GM15510 (cell line): Measurements from ENCODE around the gene CDH4.

Experiments
- POLR2A ChIP-seq: IDR thresholded peaks from 3 replicates; pipeline ENCODE4 v1.6.1; 2011; ENCODE audit warnings: borderline replicate concordance; ENCODE audit not compliant: insufficient read length; ENCODE audit errors: extremely low read depth

The CDH4 gene

DNA sequence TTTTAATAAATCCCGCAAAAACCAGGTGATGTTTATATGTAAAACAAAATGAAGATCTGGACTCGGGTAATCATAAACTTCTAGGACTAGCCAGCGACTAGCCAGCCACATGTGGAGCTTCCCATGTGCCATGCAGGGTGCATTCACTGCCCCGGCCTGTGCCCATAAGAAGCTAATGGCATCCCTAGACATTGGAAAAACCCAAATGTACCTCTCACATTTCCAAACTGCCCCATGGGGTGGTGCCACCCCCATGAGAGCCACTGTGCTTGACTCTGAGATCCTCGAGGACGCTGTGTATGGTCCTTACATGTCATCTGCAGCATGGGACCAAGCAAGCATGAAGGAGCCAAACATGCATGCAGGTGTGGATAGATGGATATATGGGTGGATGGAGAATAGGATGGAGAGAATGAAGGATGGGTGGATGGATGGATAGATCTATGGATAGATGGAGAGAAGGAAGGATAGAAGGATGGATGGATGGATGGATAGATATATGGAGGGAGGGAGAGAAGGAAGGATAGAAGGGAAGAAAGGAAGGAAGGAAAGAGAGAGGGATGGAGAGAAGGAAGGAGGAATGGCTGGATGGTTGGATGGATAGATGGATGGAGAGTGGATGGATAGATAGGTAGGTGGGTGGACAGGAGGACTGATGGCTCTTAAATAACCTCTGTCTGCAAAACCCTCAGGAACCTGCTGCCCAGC is 203.6 kb downstream of the CDH4 start:
- no peak for TF ChIP-seq POLR2A

- TF ChIP-seq POLR2A: no peak
These were observed 205.7 kb downstream of the CDH4 start for GRCh38 chr20:61457725-61458124.

- no peak for TF ChIP-seq POLR2A
These were observed 206.2 kb downstream of the CDH4 start for GRCh38 chr20:61458146-61458746.

DNA sequence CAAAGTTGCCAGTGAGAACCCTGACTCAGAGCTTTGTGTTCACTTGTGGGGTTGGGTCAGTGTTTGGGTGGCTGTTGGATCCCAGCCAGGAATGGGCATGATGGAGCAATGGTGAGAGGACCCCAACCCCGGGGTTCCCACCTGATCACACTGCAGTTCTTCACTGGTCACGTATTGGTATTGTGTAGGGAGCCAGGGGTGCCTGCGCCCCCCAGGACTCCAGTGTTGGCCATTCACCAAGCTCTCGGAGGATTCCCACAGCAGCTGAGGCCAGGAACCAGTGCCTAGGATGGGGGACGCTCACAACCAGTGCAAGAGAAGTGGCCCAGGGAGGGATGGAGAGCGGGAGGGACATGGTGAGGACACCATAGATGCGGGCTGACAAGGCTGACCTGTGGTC is 207.2 kb downstream of the CDH4 start:
- TF ChIP-seq POLR2A: no peak

GRCh38 chr20:61459705-61460104 is 207.6 kb downstream of the CDH4 start:
- TF ChIP-seq POLR2A: no peak

- TF ChIP-seq POLR2A: no peak
These were observed 208.4 kb downstream of the CDH4 start for GRCh38 chr20:61460261-61461052.

DNA sequence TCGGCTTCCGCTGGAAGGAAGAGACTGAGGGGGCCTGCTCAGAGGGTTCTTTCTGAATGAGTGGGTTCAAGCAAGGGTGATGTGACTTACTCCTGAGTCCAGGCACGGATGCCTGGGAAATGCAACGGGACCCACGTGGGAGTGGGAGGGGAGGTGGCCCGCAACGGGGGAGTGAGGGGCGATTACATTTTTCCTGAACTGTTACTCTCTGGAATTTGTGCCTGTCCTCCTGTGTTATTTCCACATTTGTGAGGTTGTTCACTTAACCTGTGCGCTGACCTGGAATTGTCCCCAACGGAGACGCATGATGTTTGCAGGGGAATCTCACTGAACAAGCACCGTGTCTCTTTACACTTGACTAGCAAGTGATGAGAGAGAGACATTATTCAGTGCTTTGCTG is 209.4 kb downstream of the CDH4 start:
- no peak for TF ChIP-seq POLR2A

GRCh38 chr20:61464307-61465303 is 212.5 kb downstream of the CDH4 start:
- TF ChIP-seq POLR2A: no peak

DNA sequence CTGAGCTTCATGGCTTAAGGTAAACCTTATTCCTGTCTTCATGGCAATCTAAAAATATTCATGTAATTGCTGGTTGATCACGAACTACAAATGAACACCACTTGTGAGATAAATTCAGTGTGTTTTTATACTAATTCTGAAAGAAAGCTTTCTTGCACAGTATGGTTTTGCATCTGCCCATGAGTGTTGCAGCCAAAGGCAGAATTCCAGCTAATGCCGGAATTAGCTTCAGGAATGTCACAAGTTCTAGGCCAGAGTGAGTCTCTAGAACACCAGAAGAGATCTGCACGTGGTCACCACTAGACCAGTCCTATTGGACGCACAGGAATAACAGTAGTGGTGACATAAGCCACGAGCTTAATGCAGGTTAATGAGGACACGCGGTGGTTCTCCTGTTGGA is 223.7 kb downstream of the CDH4 start:
- TF ChIP-seq POLR2A: no peak

DNA sequence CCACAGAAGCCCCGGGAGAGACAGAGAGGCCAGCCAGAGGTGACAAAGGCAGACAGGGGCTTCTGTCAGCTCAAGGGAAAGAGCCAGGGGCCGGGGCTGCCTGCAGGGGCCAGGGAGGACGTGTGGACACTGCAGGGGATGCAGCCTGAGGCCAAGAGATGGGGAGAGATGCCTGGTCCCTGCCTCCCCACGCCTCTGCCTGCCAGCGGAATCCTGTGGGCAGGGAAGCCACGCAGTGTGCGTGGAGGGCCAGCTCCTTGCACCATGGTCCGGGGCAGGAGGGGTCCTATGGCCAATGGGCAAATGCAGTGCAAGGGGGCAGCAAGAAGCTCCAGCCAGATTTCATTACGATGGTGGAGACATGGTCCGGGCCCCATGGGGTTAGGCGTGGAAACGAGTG is 224.9 kb downstream of the CDH4 start:
- TF ChIP-seq POLR2A: no peak

DNA sequence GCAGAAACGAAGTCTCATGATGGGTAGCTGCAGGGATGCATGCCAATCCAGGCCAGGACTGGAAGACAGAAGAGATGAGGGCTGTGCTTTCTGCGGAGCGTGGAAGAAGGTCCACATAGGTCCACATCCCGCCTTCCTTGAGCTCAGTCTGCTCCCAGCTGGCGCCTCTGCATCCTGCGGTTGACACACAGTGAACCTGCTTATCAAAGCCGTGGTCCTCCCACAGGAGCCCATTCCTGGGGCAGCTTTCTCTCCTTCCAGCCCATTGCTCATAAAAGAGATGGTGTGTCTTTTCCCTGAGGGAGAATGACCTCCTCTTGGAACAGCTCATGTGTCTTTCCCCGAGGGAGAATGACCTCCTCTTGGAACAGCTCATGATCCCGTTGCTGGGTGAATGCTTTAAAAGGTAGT is 225.4 kb downstream of the CDH4 start:
- no peak for TF ChIP-seq POLR2A

DNA sequence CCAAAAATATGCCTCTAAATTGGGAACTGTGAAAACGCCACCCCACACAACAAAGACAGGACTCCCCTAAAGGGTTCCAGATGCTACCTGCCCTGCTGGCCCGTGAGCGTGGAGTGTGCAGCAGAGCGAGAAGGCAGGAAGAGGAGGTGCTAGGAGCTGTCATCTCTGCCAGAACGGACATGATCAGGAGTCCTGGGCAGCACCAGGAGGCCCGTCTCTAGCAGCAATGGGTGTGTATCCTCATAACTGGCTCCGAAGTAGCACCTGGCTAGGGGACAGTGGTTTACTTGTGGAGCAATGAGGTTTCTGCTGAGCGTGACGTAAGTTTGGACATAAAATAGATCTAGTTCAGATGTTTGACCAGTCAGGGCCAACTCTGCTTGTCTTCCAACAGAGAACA is 226.0 kb downstream of the CDH4 start:
- TF ChIP-seq POLR2A: no peak

DNA sequence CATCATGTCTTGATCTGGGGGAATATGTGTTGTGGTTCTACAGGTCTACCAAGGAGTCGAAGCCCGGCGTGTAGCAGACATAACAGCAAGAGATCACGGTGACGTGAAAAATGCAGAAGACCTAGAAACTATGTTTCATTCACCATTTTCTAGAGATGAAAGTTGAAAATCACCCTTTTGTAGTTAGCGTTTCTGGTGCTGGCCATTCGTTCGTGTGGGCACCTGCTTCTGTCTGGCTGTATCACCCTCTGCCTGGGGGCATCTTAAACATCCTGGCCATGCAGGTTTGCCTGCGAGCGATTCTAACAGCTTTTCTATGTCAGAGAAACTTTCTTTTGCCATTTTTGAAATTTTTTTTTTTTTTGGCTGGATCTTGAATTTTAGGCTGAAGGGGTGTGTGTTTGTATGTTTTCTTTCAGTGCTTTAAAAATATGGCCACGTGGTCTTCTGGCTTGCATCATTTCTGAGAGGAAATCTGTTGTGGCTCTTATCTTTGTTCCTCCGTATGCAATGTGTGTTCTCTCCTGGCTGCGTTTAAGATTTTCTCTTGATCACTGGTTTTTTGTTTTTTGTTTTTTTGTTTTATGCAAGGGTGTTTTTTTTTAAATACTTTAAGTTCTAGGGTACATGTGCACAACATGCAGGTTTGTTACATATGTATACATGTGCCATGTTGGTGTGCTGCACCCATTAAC is 226.7 kb downstream of the CDH4 start:
- TF ChIP-seq POLR2A: no peak
